HCT116 (cell line): ENCODE data around the gene KCNIP3. TPM values are rescaled to one million over a fixed set of nuclear protein-coding genes. Genes with fewer than 3 reads are reported as not detected.

Experiments used
- ATAC-seq: fragments of 200-7000 bp; cut with Tn5 transposase; 2 replicates; pipeline ENCODE4 v1.9.1; 2020; ENCODE audit warnings: mild to moderate bottlenecking, moderate library complexity
- BruUV-seq: library from RNA; stranded (reverse); fragments of 400-500 nt; replicated peaks from 2 replicates; lab custom pipeline; 2021; lab: Mats Ljungman, UMichigan
- CTCF ChIA-PET: fragments of 300-600 bp; sonication (Branson Sonifier 250); formaldehyde crosslinking; loops from one replicate; lab custom pipeline; 2021; ENCODE audit warnings: antibody characterized with exemption; lab: Charles Lee
- POLR2A ChIA-PET: fragments of 300-600, 350-600 bp; sonication (Branson Sonifier 250); formaldehyde crosslinking; loops from one replicate; lab custom pipeline; 2021; ENCODE audit warnings: antibody characterized with exemption; lab: Charles Lee
- RAD21 ChIA-PET, 2 experiments: fragments of 300-600 bp; sonication (Branson Sonifier 250); formaldehyde crosslinking; loops; one replicate each; lab custom pipeline; 2023; ENCODE audit warnings: low total read pairs in 2 of 2; ENCODE audit not compliant: uncharacterized antibody in 2 of 2, unreplicated experiment in 2 of 2, low non-redundant PET in 1 of 2; lab: Charles Lee
- DNase-seq: peaks from one replicate; pipeline ENCODE4 v3.0.0-alpha.2; 2010; ENCODE audit warnings: low read depth, low spot score
- H2AFZ ChIP-seq: fragments of 200-600 bp; shearing (Covaris generic), sonication (generic); 2 replicates; pipeline ENCODE4 v1.6.1; 2017; ENCODE audit warnings: low read depth, mixed run types, mixed read lengths, antibody characterized with exemption, low read length; ENCODE audit not compliant: poor library complexity, severe bottlenecking
- H3K27ac ChIP-seq: 2 replicates; pipeline ENCODE4 v1.5.1; 2012; ENCODE audit warnings: low read depth, low read length
- H3K27me3 ChIP-seq: fragments of 200-600 bp; sonication (generic); 2 replicates; pipeline ENCODE4 v1.6.1; 2016; ENCODE audit warnings: mixed run types, low read length, mixed read lengths; ENCODE audit not compliant: insufficient read depth
- H3K36me3 ChIP-seq, 2 experiments: fragments of 200-500 bp in 1 of 2; fragments of 200-600 bp in 1 of 2; sonication (Bioruptor generic) in 1 of 2; sonication (generic) in 1 of 2; 2 replicates each; pipeline versions ENCODE4 v1.5.1 to v1.6.1; 2014 to 2016; ENCODE audit warnings: low read length in 2 of 2, inconsistent platforms in 1 of 2, mixed read lengths in 1 of 2, mixed run types in 1 of 2; ENCODE audit not compliant: insufficient read depth in 2 of 2, control insufficient read depth in 1 of 2
- H3K4me1 ChIP-seq, 2 experiments: fragments of 200-600 bp in 1 of 2; sonication (generic) in 1 of 2; 2 replicates each; pipeline versions ENCODE4 v1.5.1 to v1.6.1; 2012 to 2017; ENCODE audit warnings: low read length in 2 of 2, inconsistent platforms in 1 of 2, mild to moderate bottlenecking in 1 of 2, mixed read lengths in 1 of 2, mixed run types in 1 of 2, moderate library complexity in 1 of 2; ENCODE audit not compliant: insufficient read depth in 2 of 2, control insufficient read depth in 1 of 2
- H3K4me2 ChIP-seq: fragments of 200-600 bp; sonication (generic); 2 replicates; pipeline ENCODE4 v1.6.1; 2017; ENCODE audit warnings: mixed run types, low read length, mixed read lengths
- H3K4me3 ChIP-seq, 2 experiments: fragments of 200-600 bp in 1 of 2; sonication (generic) in 1 of 2; replicated peaks in 1 of 2; 2 replicates each; pipeline ENCODE4 v1.5.1; 2011 to 2016; ENCODE audit warnings: low read length in 2 of 2, control low read depth in 1 of 2, low read depth in 1 of 2, mild to moderate bottlenecking in 1 of 2, mixed read lengths in 1 of 2, mixed run types in 1 of 2
- H3K79me2 ChIP-seq: fragments of 200-600 bp; sonication (generic); 2 replicates; pipeline ENCODE4 v1.6.1; 2017; ENCODE audit warnings: mild to moderate bottlenecking, mixed run types, low read length, moderate library complexity, mixed read lengths; ENCODE audit not compliant: insufficient read depth
- H3K9ac ChIP-seq: fragments of 200-600 bp; sonication (generic); 2 replicates; pipeline ENCODE4 v1.6.1; 2016; ENCODE audit warnings: low read length, mixed read lengths
- H3K9me2 ChIP-seq: fragments of 200-600 bp; sonication (generic), shearing (Covaris generic); 2 replicates; pipeline ENCODE4 v1.6.1; 2017; ENCODE audit warnings: mixed run types, mild to moderate bottlenecking, moderate library complexity; ENCODE audit not compliant: insufficient read depth
- H3K9me3 ChIP-seq, 2 experiments: fragments of 200-500 bp in 1 of 2; fragments of 200-600 bp in 1 of 2; sonication (Bioruptor generic) in 1 of 2; sonication (generic) in 1 of 2; 2 replicates each; pipeline ENCODE4 v1.6.1; 2014 to 2017; ENCODE audit warnings: low read length in 2 of 2, mixed read lengths in 2 of 2, inconsistent platforms in 1 of 2, low read depth in 1 of 2, mild to moderate bottlenecking in 1 of 2, mixed run types in 1 of 2, moderate library complexity in 1 of 2; ENCODE audit not compliant: control insufficient read depth in 1 of 2, insufficient read depth in 1 of 2
- H4K20me1 ChIP-seq: fragments of 200-600 bp; sonication (generic), shearing (Covaris generic); 2 replicates; pipeline ENCODE4 v1.6.1; 2017; ENCODE audit warnings: mixed run types, mild to moderate bottlenecking, moderate library complexity; ENCODE audit not compliant: insufficient read depth
- ATF3 ChIP-seq: IDR thresholded peaks from 2 replicates; pipeline ENCODE4 v1.6.1; 2012
- CBX3 ChIP-seq: IDR thresholded peaks from 2 replicates; pipeline ENCODE4 v1.6.1; 2012; ENCODE audit warnings: low read depth
- CEBPB ChIP-seq: IDR thresholded peaks from 2 replicates; pipeline ENCODE4 v1.6.1; 2012; ENCODE audit warnings: low read depth
- CTCF ChIP-seq, 3 experiments: fragments of 200-600 bp in 1 of 3; sonication (generic) in 1 of 3; IDR thresholded peaks in 2 of 3; conservative IDR thresholded peaks in 1 of 3; 2 replicates each; pipeline ENCODE4 v1.5.1; 2012 to 2017; ENCODE audit warnings: low read depth in 2 of 3, low read length in 2 of 3, antibody characterized with exemption in 1 of 3, borderline replicate concordance in 1 of 3, control low read depth in 1 of 3, mild to moderate bottlenecking in 1 of 3, mixed read lengths in 1 of 3, mixed run types in 1 of 3, moderate library complexity in 1 of 3; ENCODE audit not compliant: insufficient read depth in 1 of 3
- FOSL1 ChIP-seq: IDR thresholded peaks from 2 replicates; pipeline ENCODE4 v1.6.1; 2012; ENCODE audit warnings: low read depth
- JUND ChIP-seq: IDR thresholded peaks from 2 replicates; pipeline ENCODE4 v1.6.1; 2012
- MAX ChIP-seq: IDR thresholded peaks from 2 replicates; pipeline ENCODE4 v1.6.1; 2012
- POLR2AphosphoS5 ChIP-seq: IDR thresholded peaks from 2 replicates; pipeline ENCODE4 v1.6.1; 2011; ENCODE audit warnings: mild to moderate bottlenecking, low read depth, low read length, moderate library complexity
- RAD21 ChIP-seq: IDR thresholded peaks from 2 replicates; pipeline ENCODE4 v1.6.1; 2012; ENCODE audit warnings: low read depth, mild to moderate bottlenecking
- REST ChIP-seq: IDR thresholded peaks from 2 replicates; pipeline ENCODE4 v1.6.1; 2012; ENCODE audit warnings: low read depth
- SP1 ChIP-seq: IDR thresholded peaks from 2 replicates; pipeline ENCODE4 v1.6.1; 2012; ENCODE audit warnings: low read depth
- SRF ChIP-seq: IDR thresholded peaks from 2 replicates; pipeline ENCODE4 v1.6.1; 2012; ENCODE audit warnings: low read depth
- YY1 ChIP-seq: IDR thresholded peaks from 2 replicates; pipeline ENCODE4 v1.6.1; 2011; ENCODE audit warnings: low read length, low read depth, moderate library complexity, mild to moderate bottlenecking; ENCODE audit not compliant: insufficient replicate concordance; ENCODE audit errors: extremely low read depth
- ZNF274 ChIP-seq: fragments of 200-500 bp; sonication (Bioruptor generic); IDR thresholded peaks from 2 replicates; pipeline ENCODE4 v1.6.1; 2014; ENCODE audit warnings: mild to moderate bottlenecking, low read depth, low read length, inconsistent platforms
- intact Hi-C: fragments of 100-400 bp; cut with micrococcal nuclease; formaldehyde crosslinking; loops from 2 replicates; pipeline ENCODE4 v1.10.0; 2022
- total RNA-seq: library from RNA; stranded (reverse); gene quantifications from one replicate; pipeline ENCODE4 v1.2.1, GENCODE V29; 2021; ENCODE audit not compliant: unreplicated experiment

Gene KCNIP3
- total RNA-seq, 1 experiment from 2014 or later, result 3.1 TPM

GRCh38 chr2:95270541-95271081 is 26.5 kb upstream of the KCNIP3 start:
- ATAC-seq, result no peak
- Histone ChIP-seq H4K20me1 (no peaks in the 10 kb centered on the region), H3K9me3 (no peaks in the 10 kb centered on the region), H3K9ac (no peak overlapping the region), H2AFZ (no peak overlapping the region), H3K4me2 (no peak overlapping the region), H3K9me2 (no peaks in the 10 kb centered on the region), H3K4me1 (peaks cover 20 to 28% of the 10 kb centered on the region in 2 experiments), H3K27me3 (no peaks in the 10 kb centered on the region), H3K36me3 (no peaks in the 10 kb centered on the region), H3K27ac (no peak overlapping the region), H3K4me3 (no peak overlapping the region), H3K79me2 (no peaks in the 10 kb centered on the region)
- TF ChIP-seq SP1 (no peak), ZNF274 (no peak), CTCF (IDR thresholded peaks at IDR 0.05 in 2 of 3, conservative IDR thresholded peaks at IDR 0.05 in 1 of 3; ENCODE audit: borderline replicate concordance in 1 of 3, insufficient read depth in 1 of 3, low read depth in 2 of 3, low read length in 2 of 3) (no peak), ATF3 (no peak), REST (no peak), MAX (no peak), FOSL1 (no peak), YY1 (no peak), SRF (no peak), POLR2AphosphoS5 (no peak), JUND (no peak), CBX3 (no peak), CEBPB (no peak), RAD21 (no peak)
- ChIA-PET RAD21 (no interaction called here), POLR2A (no interaction called here), CTCF (no interaction called here)
- BruUV-seq, result no TSS peak
- intact Hi-C loops, result no loop called here
- no peak for DNase-seq
